Dendritic cell treated with granulocyte-macrophage colony-stimulating factor and Interleukin-4, amounts not matched to agents 40 ng/mL and 50 ng/mL, for 4 days (primary cell): ENCODE results near the gene PARP15.

Source experiments
- H3K27ac Mint-ChIP-seq: one replicate; pipeline ENCODE4 v1.8.0; 2022; ENCODE audit warnings: mild to moderate bottlenecking, mixed read lengths
- H3K27me3 Mint-ChIP-seq: one replicate; pipeline ENCODE4 v1.8.0; 2022; ENCODE audit warnings: mild to moderate bottlenecking, mixed read lengths
- H3K36me3 Mint-ChIP-seq: one replicate; pipeline ENCODE4 v1.8.0; 2022; ENCODE audit warnings: low read depth, mixed read lengths
- H3K4me1 Mint-ChIP-seq: one replicate; pipeline ENCODE4 v1.8.0; 2022; ENCODE audit warnings: low read depth, mixed read lengths
- H3K4me3 Mint-ChIP-seq: one replicate; pipeline ENCODE4 v1.8.0; 2022; ENCODE audit warnings: mild to moderate bottlenecking, moderate library complexity, mixed read lengths
- H3K9me3 Mint-ChIP-seq: one replicate; pipeline ENCODE4 v1.8.0; 2022; ENCODE audit warnings: mixed read lengths
- intact Hi-C: fragments of 100-400 bp; cut with micrococcal nuclease; formaldehyde crosslinking; loops from one replicate; pipeline ENCODE4 v1.15.0; 2022

PARP15 gene

DNA sequence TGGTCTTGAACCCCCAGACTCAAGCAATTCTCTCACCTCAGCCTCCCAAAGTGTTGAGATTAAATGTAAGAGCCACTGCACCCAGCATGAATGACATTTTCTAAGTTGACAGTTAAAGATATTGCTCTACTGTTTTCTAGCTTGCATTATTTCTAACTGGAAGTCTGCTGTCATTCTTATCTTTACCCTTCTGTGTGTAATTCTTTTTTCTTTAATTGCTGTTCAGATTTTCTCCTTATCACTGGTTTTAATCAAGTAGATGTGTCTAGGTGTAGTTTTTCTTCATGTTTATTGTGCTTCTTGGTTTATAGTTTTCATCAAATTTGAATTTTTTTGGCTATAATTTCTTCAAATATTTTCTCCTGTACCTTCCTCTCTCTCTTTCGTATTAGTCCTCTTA is 4.9 kb downstream of the PARP15 start:
- intact Hi-C loops: no loop called here
- peaks cover 31% of the 10 kb centered on the region for H3K9me3 Mint-ChIP-seq
- H3K27ac Mint-ChIP-seq: no peak overlapping the region
- H3K4me3 Mint-ChIP-seq: no peak overlapping the region
- H3K36me3 Mint-ChIP-seq: peaks cover 24% of the 10 kb centered on the region
- H3K27me3 Mint-ChIP-seq: peaks cover 4% of the 10 kb centered on the region
- peaks cover 4% of the 10 kb centered on the region for H3K4me1 Mint-ChIP-seq

DNA sequence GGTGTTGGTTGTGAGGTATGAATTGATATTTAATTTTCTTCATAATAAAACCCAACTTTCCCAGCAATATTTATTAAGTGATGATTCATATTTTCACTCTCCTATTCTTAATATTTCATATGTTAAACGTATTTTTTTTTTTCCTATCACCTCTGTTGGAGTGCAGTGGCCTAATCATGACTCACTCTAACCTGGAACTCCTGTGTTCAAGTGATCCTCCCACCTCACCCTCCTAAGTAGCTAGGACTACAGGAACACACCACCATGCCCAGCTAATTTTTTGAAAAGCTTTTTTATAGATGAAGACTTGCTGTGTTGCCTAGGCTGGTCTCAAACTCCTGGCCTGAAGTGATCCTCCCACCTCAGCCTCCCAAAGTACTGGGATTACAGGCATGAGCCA is 8.6 kb downstream of the PARP15 start:
- Mint-ChIP-seq H3K27ac (no peak overlapping the region), H3K4me1 (no peaks in the 10 kb centered on the region), H3K4me3 (no peak overlapping the region), H3K36me3 (peaks cover 18% of the 10 kb centered on the region), H3K9me3 (peaks cover 28% of the 10 kb centered on the region), H3K27me3 (no peaks in the 10 kb centered on the region)
- intact Hi-C loops: no loop called here

DNA sequence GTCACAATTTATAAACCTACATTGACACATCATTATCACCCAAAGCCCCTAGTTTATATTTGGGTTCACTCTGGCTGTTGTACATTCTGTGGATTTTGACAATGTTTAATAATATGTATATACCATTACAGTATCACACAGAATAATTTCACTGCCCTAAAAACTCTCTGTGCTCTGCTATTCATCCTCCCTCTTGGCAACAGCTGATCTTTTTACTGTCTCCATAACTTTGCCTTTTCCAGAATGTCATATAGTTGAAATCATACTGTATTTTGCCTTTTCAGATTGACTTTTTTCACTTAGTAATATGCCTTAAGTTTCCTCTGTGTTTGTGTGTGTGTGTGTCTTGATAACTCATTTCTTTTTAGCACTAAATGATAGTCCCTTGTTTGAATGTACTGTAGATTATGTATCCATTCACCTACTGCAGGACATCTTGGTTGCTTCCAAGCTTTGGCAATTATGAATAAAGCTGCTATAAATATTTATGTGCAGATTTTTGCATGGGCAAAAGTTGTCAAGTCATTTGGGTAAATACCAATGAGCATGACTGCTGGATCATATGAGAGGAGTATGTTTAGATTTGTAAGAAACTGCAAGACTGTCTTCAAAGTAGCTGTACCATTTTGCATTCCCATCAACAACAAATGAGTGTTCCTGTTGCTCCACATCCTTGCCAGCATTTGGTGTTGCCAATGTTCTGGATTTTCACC is 9.5 kb downstream of the PARP15 start:
- H3K4me3 Mint-ChIP-seq: no peak overlapping the region
- no peaks in the 10 kb centered on the region for H3K27me3 Mint-ChIP-seq
- peaks cover 20% of the 10 kb centered on the region for H3K9me3 Mint-ChIP-seq
- peaks cover 10% of the 10 kb centered on the region for H3K36me3 Mint-ChIP-seq
- no peak overlapping the region for H3K27ac Mint-ChIP-seq
- intact Hi-C loops: no loop called here
- H3K4me1 Mint-ChIP-seq: no peaks in the 10 kb centered on the region

DNA sequence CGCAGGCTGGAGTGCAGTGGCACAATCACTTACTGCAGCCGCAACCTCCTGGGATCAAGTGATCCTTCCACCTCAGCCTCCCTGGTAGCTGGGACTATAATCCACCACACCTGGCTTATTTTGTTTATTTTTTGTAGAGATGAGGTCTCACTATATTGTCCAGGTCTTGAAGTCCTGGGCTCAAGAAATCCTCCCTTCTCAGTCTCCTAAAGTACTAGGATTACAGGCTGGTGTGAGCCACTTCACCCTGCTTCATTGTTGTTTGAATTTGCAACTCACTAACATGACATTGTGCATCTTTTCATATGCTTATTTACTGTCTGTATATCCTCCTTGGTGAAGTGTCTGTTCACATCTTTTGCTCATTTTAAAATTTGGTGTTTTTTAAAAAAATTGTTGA is 10.1 kb downstream of the PARP15 start:
- no peak overlapping the region for H3K4me3 Mint-ChIP-seq
- peaks cover 13% of the 10 kb centered on the region for H3K9me3 Mint-ChIP-seq
- H3K36me3 Mint-ChIP-seq: peaks cover 4% of the 10 kb centered on the region
- no peaks in the 10 kb centered on the region for H3K27me3 Mint-ChIP-seq
- no peak overlapping the region for H3K27ac Mint-ChIP-seq
- H3K4me1 Mint-ChIP-seq: no peaks in the 10 kb centered on the region
- intact Hi-C loops: no loop called here

DNA sequence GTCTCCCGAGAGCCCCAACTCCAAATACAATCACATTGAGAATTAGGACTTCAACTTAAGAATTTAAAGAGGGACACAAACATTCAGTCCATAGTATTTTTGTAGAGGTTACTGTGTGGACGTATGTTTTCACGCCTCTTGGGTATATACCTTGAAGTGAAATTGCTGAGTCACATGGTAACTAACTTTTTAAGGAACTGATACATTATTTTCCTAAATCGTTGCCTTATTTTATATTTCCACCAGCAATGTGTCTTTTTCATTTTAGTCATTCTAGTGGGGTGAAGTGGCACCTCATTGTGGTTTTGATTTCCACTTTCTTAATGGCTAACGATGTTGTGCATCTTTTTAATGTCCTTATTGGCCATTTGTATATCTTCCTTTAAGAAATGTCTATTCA is 11.8 kb downstream of the PARP15 start:
- intact Hi-C loops: no loop called here
- Mint-ChIP-seq H3K4me1 (no peaks in the 10 kb centered on the region), H3K36me3 (no peaks in the 10 kb centered on the region), H3K27ac (no peak overlapping the region), H3K27me3 (no peaks in the 10 kb centered on the region), H3K4me3 (no peak overlapping the region), H3K9me3 (no peaks in the 10 kb centered on the region)

DNA sequence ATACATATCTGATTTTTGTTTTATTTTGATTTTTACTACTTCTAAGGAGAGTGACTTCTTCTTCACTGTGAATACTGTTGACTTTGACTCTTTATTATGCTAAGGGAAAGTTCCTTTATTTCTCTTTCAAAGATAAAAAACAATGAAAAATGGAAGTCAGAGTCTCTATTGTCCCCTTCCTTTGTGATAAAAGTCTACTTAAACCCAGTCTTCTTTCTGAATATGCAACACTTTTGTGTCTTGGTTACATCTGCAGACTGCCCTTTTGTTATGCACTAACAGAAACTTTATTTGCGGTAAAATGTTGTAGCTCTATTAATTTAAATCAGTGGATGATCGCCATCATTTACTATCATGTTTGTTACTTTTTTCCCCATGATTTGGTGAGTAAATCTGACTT is 13.2 kb downstream of the PARP15 start:
- Mint-ChIP-seq H3K36me3 (no peaks in the 10 kb centered on the region), H3K4me3 (no peak overlapping the region), H3K9me3 (peaks cover 3% of the 10 kb centered on the region), H3K27ac (no peak overlapping the region), H3K27me3 (no peaks in the 10 kb centered on the region), H3K4me1 (no peaks in the 10 kb centered on the region)
- intact Hi-C loops: no loop called here

DNA sequence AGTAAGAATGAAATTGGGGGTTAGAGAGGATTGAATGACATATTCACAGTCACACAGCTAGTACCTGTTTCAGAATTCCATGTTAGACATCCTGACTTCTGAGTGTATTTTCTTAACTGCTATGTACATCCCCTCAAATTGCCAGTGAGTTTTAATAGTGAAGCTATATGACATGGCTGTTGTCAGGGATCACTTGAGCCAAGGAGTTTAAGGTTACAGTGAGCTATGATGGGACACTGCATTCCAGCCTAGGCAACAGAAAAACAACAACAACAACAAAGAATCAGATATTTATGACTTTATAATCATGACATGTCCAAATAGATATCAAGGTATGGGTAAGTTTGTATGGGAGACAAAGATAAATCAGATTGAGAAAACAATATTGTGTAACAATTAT is 16.6 kb downstream of the PARP15 start:
- Mint-ChIP-seq H3K36me3 (no peaks in the 10 kb centered on the region), H3K27me3 (no peaks in the 10 kb centered on the region), H3K4me1 (peaks cover 5% of the 10 kb centered on the region), H3K27ac (no peak overlapping the region), H3K9me3 (peaks cover 9% of the 10 kb centered on the region), H3K4me3 (no peak overlapping the region)
- intact Hi-C loops: no loop called here

DNA sequence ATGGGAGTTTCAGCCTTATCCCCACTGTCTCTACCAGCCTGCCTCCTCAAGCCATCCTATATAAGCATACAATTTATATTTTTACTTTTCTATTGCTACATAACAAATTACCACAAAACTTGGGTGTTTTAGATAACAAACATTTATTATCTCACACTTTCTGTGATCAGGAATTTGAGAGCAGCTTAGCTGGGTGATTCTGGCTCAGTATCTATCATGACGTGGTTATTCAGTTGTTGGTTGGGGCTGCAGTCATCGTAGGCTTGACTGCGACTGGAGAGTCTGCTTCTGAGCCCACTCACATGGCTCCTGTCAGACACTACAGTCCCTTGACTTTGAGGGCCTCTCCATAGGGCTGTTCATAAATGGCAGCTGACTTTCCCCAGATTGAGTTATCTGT is 20.7 kb downstream of the PARP15 start:
- peaks cover 9% of the 10 kb centered on the region for H3K9me3 Mint-ChIP-seq
- H3K27me3 Mint-ChIP-seq: no peaks in the 10 kb centered on the region
- no peak overlapping the region for H3K4me3 Mint-ChIP-seq
- H3K4me1 Mint-ChIP-seq: peaks cover 11% of the 10 kb centered on the region
- intact Hi-C loops: no loop called here
- no peaks in the 10 kb centered on the region for H3K36me3 Mint-ChIP-seq
- H3K27ac Mint-ChIP-seq: no peak overlapping the region

DNA sequence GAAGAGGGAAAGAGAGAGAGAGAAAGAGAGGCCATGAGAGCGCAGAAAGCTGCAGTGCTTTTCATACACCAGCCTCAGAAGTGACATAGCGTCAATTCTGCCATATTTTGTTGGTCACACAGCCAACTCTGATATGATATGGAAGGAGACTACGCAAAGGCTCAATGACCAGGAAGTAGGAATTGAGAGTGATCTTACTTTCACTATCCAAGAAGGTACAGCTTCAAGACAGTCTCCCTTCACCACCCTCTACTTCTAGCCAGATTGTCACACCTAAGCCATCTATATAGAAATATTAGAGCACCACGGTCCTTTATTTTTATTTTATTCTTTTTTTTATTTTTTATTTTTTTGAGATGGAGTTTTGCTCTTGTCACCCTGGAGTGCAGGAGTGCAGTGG is 21.1 kb downstream of the PARP15 start:
- Mint-ChIP-seq H3K27ac (no peak overlapping the region), H3K36me3 (no peaks in the 10 kb centered on the region), H3K4me3 (no peak overlapping the region), H3K9me3 (peaks cover 9% of the 10 kb centered on the region), H3K27me3 (no peaks in the 10 kb centered on the region), H3K4me1 (peaks cover 11% of the 10 kb centered on the region)
- intact Hi-C loops: no loop called here

DNA sequence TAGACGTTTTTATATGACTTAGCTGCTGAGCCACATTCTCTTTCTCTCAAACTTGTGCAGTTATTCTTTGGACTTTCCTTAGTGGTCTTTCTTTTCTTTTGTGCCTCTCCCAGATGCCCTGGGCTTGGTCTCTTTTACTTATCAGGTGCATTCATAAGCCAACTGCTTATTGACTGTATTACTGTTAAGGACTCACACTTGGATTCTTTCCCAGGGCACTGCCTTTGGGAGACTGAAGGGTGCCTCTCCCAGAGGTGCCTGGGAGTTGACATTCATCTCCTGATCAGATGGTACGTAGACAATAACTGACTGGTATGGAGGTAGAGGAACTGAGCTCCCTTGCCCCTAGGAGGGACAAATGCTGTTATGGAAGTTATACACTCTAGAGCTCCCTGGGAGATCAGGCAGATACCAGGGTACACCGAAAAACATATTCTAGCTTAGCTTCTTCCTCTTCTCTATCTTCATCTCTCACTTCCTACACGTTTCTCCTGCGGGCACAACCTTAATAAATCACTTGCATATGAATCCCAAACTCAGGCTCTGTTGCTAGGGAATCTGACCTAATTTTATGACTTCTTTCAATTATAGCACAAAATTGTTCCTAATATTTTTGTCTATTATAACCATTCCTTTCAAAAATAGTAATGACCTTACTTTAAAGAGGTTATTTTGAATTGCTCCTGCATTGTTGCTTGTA is 24.7 kb downstream of the PARP15 start:
- Mint-ChIP-seq H3K36me3 (no peaks in the 10 kb centered on the region), H3K27me3 (no peaks in the 10 kb centered on the region), H3K27ac (no peak overlapping the region), H3K4me3 (no peak overlapping the region), H3K4me1 (peaks cover 11% of the 10 kb centered on the region), H3K9me3 (no peaks in the 10 kb centered on the region)
- intact Hi-C loops: no loop called here

DNA sequence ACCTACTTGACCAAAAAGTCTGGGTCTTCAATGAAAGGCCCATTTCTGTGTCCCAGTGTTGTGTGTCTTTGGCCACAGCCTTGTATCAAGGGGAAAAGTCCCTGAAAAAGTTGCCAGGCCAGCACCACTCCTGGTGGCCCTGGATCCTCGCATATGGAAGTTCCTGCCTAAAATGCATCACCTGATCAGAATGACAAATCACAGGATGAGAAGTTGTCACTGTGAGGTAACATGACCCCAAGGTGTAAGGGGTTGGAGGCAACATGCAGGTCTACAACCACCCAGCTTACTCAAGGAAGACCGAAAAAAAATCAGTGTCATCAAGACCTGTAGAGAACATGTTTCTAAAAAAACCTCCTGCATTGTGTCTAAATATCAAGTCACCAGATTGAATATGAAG is 25.6 kb downstream of the PARP15 start:
- Mint-ChIP-seq H3K27ac (no peak overlapping the region), H3K9me3 (no peaks in the 10 kb centered on the region), H3K36me3 (no peaks in the 10 kb centered on the region), H3K4me1 (peaks cover 11% of the 10 kb centered on the region), H3K4me3 (no peak overlapping the region), H3K27me3 (no peaks in the 10 kb centered on the region)
- intact Hi-C loops: no loop called here

DNA sequence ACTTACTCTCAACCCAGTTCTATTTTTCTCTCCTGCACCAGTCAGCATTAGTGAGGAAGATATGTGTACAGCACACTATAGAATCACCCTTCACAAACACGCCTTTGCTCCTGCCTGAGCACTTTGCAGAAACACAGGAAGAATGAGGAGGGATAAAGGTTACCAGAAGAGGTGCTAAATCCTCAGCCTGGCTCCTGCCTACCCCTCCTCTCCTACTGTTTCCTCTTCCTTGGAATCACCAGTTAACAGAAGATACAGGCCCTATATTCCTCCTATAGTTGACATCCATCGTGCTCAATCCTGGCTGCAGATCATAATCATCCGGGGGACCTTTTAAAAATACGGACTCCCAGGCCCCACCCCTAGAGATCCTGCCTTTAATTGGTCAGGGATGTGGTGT is 28.9 kb downstream of the PARP15 start:
- H3K4me3 Mint-ChIP-seq: no peak overlapping the region
- H3K4me1 Mint-ChIP-seq: peaks cover 13% of the 10 kb centered on the region
- H3K36me3 Mint-ChIP-seq: no peaks in the 10 kb centered on the region
- intact Hi-C loops: no loop called here
- H3K9me3 Mint-ChIP-seq: no peaks in the 10 kb centered on the region
- no peak overlapping the region for H3K27ac Mint-ChIP-seq
- H3K27me3 Mint-ChIP-seq: no peaks in the 10 kb centered on the region

DNA sequence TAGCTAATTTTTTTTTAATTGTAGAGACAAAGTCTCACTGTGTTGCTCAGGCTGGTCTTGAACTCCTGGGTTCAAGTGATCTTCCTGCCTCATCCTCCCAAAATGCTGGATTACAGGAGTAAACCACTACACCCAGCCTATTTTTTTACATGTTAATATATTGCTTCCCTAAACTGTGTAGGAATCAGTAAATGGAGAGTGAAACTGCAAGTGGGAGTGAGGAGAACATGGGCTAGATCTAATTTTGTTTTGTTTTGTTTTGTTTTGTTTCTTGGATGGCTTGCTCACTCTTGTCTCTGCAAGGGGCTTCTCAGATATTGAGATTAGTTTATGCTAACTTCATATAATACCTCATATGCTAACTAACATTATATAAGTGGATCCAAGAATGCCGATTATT is 31.5 kb downstream of the PARP15 start:
- Mint-ChIP-seq H3K4me1 (peaks cover 14% of the 10 kb centered on the region), H3K4me3 (no peak overlapping the region), H3K27me3 (no peaks in the 10 kb centered on the region), H3K36me3 (no peaks in the 10 kb centered on the region), H3K27ac (no peak overlapping the region), H3K9me3 (no peaks in the 10 kb centered on the region)
- intact Hi-C loops: no loop called here

DNA sequence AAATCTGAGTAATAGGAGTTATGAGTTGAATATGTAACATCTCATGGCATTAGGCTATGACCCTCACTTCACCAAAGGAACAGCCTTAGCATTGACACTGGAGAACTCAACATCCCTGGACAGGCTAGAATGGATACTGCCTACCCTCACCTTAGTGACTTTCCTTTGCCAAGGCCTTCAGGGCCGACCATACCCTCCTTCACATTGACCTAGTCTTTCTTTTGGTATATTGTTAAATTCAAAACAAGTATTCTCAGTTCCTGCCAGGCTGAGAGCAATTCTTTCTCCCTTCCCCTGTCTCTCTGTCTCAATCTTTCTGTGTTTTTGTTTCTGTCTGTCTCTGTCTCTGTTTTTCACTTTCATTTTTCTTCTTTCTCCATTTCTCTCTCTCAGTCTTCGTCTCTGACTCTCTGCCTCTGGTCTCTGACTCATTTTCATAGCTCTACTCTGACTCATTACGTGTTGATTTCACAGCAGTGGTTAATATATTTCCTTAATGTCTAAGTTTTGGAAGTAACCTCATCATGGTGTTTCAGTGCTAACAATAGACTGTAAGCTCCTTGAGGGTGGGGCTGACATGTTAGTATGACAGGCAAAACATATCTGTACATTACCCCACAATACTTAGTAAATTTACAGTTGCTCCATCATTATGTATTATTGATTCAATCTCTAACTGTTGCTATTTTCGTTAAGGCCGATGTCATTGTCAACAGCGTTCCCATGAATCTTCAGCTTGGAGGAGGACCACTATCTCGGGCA is 32.5 kb downstream of the PARP15 start:
- Mint-ChIP-seq H3K4me1 (peaks cover 14% of the 10 kb centered on the region), H3K4me3 (no peak overlapping the region), H3K9me3 (no peaks in the 10 kb centered on the region), H3K27ac (no peak overlapping the region), H3K36me3 (no peaks in the 10 kb centered on the region), H3K27me3 (no peaks in the 10 kb centered on the region)
- intact Hi-C loops: no loop called here
